GM21367 (cell line): ENCODE measurements around the gene CCDC148.
A peak's percentile ranks its signal among the peaks of the same experiment; 100 is the strongest.

ENCODE experiments used
- ATAC-seq: cut with Tn5 transposase; IDR thresholded peaks from one replicate; pipeline ENCODE4 v1.9.1; 2021; ENCODE audit not compliant: unreplicated experiment

The CCDC148 gene

DNA sequence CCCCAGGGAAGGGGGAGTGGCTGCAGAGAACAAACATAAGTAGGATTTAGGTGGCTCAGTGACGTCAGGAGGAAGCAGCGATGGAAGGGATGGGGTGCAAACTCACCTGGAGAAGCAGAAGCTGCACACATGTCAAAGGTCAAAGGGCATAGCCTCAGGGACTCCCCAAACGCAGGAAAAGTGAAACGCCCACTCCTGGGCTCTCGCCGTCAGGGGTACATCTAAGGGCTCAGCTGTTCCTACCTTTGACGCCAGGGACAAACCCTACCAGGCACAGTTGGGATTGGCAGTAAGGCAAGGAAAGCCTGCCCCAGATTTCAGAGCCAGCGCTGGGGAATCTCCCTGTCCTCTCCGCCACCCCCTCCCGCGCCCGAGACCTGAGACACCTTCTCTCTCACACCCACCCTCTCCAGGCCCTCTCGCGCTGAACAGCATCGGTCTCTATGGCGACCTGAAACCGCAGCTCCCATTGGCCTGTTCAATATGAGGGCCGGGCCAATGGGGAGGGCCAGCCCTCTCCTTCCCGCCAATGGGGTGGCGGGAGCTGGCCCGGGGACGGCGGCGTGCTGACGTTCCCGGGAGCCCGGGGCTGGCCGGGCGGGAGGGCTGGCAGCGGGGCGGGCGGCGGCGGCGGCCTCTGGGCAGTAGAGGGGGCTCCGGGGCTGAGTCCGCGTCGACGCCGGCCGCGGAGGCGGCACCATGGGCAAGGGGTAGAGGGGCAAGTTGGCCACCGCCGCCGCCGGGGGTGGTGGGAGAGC, at the start of gene CCDC148, which contains the start of gene PKP4:
TSS of gene CCDC148 (minus strand) at position 445 of the 758 bp plus-strand sequence. CDS start at position 131, 314 bp downstream.
TSS of gene PKP4 (plus strand) at position 644 of the 758 bp plus-strand sequence. CDS start 76,233 bp downstream, outside the sequence.
- ATAC-seq = peak; percentile 94

DNA sequence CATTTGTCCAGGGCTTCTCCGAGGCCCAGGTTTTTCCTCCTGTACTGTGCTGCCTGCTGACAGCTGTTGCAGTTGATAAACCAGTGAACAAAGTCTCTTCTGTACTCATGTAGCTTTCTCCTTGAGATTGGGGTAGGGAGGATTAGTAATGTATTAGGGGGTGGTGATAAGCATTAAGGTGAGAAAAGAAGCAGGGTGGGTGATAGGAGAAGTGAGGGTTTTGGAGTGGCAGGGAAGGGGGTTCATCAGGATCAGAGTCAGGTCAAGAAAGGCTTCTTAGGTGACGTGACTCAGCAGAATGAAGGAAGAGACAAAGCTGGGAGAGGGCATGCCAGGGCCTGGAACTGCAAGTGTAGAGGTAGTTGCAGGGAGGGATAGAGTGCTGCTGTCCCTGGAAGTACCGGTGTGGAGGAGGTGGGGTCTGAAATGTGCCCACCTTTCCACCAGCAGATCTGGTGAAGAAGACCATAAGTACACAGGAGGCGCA, 48.9 kb upstream of the CCDC148 start:
- no peak for ATAC-seq

DNA sequence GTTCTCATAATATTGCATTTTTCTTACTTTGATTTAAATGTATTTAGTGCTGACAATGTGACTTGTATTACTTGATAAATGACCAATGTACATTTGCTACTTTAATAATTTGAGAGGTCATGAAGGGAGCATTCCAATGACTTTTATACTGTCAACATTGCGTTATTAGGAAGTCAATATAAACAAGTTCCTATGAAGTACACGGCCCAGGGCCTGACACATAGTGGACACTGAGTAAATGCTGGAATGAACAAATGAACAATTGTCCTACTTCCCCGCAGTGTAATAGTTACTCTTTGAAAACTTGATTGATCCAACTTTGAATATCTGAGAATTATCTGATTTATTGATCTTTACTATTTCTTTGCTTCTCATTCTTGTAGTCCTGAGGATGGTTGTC, 47.5 kb upstream of the CCDC148 start:
- ATAC-seq = no peak

DNA sequence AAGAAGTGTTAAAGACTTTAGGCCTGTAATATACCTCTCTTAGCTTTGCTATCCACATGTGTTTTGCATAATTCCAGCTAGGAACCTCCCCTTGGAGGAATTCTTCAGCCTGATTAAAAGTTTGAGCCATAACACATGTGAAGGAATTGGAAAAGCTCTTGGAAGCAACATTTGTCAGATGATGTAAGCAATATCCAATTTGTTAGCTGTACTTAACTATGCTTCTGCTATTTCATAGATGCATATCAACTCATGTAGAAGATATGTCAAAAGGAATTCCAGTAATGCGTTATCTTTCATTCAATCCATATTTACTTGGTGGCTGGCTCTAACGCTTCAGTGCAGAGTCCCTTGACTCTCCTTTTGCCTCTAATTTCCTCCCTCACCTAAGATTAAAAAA, 46.4 kb upstream of the CCDC148 start:
- ATAC-seq = no peak

DNA sequence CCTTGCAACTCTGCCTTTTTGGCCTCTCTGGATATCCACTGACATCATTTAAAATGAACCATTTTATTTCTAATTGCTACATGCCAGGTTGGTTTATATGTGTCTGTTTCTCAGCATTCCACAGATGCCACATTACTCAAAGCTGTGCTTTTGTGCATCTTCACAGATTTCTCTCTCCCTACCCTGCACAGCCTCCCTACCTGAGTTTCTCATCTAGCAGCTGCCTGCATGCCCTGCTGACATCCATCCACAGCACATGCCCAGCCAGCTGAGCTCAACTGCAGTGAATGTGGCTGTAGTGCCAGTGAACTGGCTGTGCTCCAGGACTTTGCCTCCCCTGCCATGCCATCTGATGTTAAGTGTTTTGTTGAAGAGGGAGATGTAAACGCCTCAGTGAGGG, 44.7 kb upstream of the CCDC148 start:
- ATAC-seq = no peak

DNA sequence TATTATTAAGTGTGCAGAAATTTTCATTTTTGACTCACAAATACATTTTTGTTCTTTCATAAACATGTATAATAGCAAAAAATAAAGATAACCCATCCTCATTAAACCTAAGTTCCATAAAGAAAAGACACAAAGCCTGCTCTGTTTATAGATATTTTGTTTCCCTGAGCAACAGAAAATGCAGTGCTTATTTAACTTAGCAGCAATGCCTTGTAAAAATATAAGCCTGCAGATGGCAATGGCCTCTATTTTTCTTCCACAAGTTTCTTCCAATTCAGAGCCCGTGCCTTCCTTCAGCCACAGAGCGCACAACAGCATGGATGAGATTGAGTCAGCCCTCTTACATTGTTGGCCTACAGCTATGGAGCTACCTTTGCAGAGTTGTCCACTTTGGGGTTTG, 43.8 kb upstream of the CCDC148 start:
- no peak for ATAC-seq

DNA sequence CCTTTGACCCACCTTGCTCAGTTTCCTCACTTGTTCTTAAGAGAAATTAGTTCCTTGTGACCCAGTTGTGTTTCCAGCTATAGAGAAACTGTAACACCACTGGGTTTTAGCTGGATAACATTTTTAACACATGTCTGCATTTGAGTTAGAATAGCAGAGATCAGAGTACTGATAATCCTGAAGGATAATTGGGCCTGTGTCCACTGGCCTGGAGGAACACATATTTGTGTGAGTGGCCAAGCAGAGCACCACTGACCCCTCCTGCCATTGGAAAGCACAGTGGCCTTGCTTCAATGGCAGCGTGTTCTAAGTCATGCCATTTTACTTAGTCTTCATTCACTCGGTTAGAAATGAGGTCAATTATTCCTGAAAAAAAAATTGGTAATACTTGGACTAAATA, 42.8 kb upstream of the CCDC148 start:
- ATAC-seq = no peak

DNA sequence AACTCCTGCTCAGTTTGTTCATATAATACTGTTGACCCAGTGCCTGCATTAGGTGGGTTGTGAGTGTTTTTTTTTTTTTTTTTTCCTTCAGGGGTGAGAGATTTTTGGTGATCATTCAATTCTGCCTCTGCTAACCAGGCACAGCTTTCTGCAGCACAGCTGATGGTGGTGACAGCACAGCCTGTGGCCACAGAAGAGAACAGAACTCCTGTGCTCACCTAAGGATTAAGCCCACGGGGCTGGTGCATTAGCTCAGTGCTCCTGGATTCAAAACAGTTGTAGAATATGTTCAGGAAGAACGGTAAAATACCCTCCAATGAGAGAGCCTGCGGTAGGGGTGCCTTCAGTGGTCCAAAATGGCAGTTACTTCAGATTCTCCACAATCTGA, 42.2 kb upstream of the CCDC148 start:
- no peak for ATAC-seq

DNA sequence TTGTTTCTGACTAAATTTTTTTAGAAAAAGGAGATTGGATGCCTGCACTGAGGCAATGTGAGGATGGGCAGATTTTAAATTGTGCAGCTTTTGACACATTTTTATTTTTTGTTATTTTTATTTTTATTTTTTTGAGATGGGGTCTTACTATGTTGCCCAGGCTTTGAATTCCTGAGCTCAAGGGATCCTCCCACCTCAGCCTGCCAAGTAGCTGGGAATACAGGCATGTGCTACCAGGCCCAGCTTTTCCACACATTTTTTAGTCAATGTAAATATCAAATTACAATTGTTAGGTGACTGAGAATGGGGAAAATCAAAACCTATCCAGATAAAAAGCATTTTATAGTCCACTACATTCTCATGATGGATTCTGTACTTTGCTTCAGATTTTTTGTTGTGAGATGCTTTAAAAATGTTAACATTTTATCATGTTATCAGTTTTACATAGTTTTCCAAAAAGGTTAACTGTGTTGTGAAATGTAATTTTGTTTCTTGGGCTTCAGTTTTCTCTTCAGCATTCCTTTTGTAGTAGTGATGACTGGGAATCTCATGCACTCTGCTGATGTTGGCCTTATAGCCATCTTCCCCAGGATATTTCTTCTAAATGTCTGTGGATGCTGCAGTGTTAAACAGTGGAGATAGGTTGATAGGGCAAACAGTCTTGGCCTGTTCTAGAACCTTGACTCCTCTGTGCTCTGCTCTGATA, 41.6 kb upstream of the CCDC148 start:
- ATAC-seq = no peak

DNA sequence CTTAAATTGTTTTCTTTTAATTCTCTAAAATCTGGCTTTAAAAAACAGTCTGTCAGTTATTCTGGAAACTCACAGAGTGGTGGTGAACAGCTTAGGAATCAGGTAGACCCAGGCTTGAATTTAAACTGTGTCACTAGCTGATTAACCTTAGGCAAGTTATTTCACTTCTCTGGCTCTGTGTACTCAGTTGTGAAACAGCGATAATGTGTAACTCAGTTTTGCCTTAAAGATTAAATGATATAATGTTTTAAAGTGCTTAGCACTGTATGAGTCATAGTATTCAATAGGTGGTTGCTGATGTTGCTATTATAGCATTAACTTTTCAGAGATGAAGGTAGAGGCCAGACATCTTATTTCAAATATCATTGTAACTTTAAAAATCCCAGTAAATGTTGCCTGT, 40.9 kb upstream of the CCDC148 start:
- ATAC-seq = no peak

DNA sequence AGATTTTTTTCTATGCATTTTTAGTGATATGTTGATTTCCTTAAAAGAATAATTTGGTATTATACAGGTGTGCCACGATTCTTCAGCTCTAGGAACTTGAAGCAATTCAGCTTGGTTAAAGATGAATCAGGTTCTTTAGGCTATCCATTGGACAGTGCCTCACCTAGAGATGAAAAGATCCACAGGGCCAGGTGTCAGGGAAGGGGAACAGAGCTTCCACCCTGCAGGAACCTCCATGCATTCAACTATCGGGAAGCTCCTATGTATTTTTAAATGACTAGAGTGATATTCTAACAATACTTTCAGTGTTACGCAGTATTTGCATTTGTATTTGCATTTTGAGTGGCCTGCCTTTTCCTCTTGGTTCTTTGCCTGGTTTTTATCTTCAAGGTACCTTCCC, 40.4 kb upstream of the CCDC148 start:
- ATAC-seq = no peak

DNA sequence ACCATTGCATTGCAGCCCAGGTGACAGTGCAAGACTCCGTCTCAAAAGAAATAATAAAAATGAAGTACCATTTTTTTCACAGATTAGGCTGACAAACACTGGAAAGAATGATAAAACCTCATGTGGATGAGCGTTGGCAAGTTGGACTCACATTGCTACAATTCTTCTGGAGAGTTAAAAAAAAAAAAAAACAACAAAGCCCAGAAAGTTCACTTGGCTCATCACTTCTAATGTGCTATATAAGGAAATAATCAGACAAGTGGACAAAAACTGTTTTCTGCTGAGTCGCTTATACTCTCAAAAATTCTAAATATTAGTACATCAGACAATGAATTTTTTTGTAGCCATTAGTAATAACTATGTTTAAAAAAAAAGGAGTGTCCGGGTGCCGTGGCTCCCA, 38.6 kb upstream of the CCDC148 start:
- no peak for ATAC-seq

DNA sequence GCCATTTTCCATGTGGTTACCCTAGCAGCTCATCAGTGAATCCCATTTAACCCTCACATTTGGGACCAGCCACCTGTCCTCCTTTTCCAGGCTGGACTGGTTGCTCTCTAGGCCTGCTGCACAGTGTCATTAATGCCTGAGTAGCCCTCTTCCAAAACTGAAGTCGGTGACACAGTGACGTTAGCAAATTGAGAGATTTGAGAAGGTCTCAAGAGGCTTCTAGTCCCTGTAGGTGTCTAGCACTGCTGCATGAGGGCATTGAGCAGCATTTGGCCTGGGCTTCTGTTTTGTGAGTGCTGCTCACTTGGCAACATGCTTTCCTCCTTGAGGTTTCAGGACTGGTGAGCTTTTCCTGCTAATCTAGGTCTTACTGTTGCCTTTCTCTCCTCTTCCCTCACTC, 36.9 kb upstream of the CCDC148 start:
- ATAC-seq = no peak

DNA sequence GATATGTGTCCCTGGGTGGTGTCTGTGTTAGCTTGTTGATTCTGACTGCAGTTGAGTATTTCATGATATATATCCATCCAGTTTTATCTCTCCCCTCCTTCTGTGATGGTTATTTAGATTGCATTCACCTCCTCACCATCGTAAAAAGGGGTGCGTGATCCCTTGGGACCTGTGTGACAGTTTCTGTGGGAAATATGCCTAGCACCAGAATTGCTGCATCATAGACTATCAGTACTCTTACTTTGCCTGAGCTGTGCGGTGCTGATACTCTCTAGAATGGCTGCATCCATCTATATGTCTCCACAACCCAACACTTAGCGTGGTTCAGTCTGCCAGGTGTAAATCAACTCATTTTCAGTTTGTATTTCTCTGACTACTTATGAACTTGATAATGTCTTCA, 34.5 kb upstream of the CCDC148 start:
- no peak for ATAC-seq

DNA sequence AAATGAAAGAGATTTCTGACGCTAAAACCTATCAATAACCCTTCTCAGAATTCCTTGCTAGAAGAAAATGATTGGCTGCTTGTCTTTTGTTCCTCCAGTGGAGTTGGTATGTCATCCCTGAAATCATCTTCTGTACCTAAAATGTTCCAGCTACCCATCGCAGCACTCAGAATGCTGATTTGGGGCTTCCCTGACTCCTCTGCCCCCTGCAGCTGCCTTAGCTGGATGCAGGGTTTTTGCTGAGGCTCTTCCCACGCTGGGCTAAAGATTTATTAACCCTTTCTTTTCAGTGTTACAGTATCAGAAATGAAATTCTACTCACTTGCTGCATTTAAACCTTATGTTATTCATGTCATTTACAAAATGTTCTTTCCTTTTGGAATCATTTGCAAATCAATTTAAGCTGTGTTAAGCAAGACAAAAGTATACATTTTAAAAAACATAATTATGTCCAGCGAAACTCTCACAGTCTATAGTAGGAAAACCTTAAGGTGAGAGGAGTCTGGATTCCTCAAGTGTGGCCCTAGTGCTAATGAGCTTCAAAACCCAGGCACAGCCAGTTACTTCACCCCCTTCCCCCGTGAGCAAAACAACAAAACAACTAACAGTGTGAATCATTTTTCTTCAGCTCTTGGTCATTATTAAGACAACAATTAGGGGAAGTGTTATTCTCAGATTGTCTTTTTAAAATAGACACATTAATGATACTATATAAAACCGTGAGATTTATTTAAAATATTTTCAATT, 33.0 kb upstream of the CCDC148 start:
- no peak for ATAC-seq

DNA sequence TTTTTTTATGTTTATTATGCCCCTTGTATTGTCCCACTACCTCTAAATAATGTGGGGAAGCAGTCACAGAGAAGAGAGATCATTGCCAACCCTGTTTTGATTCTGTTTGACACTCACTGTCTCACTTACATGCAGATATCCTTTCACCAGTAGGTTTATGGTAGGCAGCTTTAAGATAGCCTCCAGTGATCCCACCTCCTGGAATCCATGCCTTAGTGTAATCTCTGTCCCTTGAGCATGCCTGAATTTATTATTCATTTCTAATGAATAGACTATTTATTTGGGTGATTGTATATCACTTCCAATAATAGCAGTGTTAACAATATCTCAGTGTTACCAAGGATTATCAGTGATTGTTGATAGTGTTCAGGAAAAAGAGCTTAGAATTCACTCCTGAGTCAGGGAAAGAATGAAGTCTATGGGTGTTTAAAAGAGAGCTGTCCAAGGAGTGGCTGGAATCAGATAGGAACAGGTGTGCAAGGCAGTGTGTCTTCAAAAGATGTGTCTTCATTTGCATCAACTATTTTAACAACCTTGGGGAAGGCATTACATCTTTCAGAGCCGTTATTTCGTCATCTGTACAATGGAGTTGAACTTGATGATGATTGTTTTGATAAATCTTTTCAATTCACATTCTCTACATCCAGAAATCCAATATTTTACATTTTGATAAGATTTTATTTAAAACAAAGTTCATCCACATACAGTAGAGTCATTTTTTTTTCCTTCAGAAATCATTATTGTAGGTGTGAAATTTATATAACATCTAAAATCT, 32.1 kb upstream of the CCDC148 start:
- no peak for ATAC-seq

DNA sequence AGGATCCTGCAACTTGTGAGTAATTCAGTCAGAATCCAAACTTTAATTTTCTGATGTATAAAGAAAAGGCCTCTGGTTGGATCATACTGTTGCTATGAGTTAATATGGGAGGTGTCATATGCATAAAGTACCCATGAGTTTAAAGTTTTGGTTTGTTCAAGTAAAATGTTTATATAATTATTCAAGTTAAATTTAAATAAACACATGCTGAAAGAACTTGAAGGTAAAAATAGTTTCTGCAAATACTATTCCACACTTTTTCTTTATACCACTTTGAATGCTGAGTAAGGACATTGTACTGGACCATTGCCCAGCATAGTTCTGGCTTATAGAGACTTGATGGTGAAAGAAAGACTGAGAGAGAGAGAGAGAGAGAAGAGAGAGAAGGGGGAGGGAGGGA, 30.9 kb upstream of the CCDC148 start:
- ATAC-seq = no peak

DNA sequence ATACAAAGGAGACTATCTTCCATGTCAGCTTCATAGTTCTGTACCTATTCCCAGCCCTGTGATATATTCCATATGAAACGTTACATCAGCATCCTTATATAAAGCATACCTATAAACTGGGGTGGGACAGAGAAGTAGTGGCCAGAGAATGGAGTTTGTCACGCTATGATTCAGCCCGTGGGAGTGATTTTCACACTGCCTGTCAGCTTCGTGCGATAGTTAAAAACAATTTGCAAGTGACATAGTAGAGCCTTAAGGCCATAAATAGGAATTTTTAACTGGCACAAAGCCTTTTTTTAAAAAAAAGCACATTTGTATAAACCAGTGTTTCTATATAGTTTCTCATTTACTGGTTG, 30.4 kb upstream of the CCDC148 start:
- ATAC-seq = no peak

DNA sequence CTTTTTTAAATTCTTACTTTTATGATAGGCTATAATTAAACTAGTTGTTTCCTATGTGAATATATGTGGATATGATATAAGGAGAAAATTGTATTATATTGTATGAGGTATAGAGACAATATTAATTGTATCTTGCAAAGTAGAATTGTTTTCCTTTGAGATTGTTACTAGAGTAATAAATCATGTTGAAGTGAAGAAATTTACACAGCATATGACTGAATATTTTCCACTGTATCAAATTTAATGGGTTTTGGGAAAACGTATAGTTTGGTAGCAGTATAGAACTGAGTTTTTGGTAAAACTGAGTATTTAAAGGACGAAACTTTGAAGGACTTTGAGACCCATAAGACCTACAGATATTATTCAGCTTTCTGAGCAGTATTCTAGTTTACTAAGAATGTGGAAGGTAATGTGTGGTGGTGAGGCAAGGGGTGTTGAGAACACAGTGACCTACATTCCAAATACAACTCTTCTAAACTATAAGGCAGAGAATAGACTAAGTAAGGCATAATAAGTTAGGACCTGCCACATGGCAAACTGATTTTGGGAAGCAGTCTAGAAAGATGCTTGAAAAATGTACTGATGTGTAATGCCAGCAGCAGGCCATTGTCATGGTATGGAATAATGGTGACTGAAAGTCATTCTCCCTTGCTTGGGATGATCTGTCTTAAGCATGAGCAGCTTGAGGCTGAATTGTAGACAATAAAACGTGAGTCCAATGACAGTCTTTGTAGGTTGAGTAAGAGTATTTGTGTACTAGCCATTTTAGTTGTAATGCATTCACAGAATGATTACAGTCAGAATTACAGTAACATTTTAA, 29.8 kb upstream of the CCDC148 start:
- no peak for ATAC-seq

DNA sequence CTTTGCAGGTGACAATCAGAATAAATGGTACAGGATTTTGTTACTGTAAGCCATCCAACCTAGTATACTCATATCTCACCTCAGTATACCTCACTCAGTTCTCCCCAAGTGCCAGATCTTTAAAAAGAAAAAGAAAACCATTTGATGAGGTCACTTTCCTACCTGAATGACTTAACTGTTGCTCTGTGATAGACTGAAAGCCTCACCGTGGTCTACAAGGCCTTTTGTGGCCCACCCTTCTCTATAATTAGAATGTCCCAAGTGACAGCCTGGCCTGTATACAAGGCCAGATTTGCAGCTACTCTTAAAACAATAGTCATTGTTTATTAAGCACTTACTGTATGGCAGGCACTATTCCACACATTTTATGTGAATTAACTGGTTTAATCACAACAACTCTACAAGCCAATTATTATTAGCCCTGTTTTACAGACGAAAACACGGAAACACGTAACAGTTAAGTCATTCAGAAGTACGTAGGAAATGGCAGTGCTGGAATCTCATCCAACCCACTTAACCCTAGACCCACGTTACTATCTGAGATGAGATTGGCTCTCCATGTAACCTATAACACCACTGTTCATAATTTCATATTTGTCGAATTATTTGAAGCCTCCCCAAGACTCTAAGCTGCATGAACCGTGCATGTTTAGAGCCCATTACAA, 28.5 kb upstream of the CCDC148 start:
- ATAC-seq = no peak
